OCI-M2 (cell line): ENCODE data around the gene ZNF677.
A peak's percentile ranks its signal among the peaks of the same experiment; 100 is the strongest.
"Not testable (repeated sequence)": the region's sequence is repeated elsewhere in the genome, so short reads cannot be mapped to it uniquely, and the experiment has no call there.

ENCODE experiments used
- DNase-seq: peaks from one replicate; lab custom pipeline; 2025; ENCODE audit not compliant: unreplicated experiment; lab: John Stamatoyannopoulos, UW

ZNF677 gene

GRCh38 chr19:53254411-53255341, at the start of gene ZNF677:
TSS of gene ZNF677 (minus strand) at chr19:53254873. CDS start at chr19:53251550, 3,323 bp downstream.
- DNase-seq: no peak

DNA sequence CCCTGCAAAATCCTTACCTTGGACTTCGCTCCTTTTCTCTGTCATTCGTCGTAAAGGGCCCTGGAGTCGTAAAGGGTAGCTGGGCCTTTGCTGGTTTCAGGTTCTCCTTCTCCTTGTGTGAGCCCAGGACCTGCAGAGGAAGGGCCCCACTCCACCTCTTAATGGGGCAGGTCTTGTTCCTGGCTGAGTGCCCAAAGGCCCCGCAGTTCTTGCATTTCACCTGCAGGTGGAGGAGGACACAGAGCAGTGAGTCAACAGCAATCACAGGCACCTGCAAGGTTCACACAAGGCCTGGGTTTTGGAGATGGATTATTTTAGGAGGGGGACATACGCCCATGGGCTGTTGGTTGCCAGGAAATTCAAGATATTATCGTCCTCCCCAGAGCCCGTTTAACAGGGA, 46.7 kb upstream of the ZNF677 start:
- not testable (repeated sequence) for DNase-seq

- DNase-seq: no peak
These were observed 40.2 kb upstream of the ZNF677 start for GRCh38 chr19:53294786-53295441.

- no peak for DNase-seq
These were observed 36.3 kb upstream of the ZNF677 start for GRCh38 chr19:53290758-53291549.

DNA sequence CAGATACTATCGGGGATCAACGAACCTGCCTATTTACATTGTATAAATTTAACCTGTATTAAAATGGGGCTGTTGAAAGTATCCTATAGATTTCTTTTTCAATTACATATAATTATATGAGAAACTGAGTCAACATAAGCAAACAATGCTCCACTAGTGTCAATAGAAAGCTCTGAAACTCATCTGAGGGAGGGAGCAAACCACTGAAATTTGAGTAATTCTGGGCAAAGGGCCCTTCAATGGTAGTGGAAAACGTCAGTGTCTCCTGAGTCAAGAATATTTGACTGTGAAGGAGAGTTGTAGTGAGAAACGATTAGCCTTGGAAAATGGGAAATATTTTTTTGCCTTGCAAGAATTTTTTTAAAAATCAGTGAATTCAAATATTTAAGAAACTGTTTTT, 30.4 kb upstream of the ZNF677 start:
- DNase-seq: no peak

DNA sequence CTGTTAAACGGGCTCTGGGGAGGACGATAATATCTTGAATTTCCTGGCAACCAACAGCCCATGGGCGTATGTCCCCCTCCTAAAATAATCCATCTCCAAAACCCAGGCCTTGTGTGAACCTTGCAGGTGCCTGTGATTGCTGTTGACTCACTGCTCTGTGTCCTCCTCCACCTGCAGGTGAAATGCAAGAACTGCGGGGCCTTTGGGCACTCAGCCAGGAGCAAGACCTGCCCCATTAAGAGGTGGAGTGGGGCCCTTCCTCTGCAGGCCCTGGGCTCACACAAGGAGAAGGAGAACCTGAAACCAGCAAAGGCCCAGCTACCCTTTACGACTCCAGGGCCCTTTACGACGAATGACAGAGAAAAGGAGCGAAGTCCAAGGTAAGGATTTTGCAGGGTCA, 27.3 kb upstream of the ZNF677 start:
- DNase-seq: not testable (repeated sequence)

GRCh38 chr19:53275480-53275879, 20.8 kb upstream of the ZNF677 start:
- no peak for DNase-seq

DNA sequence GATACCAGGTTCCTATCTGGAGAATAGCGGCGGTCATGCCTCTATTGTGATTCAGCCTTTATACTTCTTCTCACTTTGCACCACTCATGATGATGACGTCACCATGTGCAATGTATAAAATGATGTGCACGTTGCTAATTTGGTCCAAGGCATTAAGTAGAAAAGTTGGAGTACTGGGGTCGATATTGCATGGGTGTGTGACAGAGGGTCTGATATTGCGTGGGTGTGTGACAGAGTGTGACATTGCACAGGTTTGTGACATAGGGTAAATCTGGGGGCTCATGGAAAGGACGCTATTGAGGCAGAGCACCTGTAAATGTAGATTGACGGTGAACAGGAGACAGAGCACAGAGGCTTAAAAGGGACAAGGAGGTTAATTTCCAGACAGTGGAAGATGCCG, 17.4 kb upstream of the ZNF677 start:
- DNase-seq: no peak

DNA sequence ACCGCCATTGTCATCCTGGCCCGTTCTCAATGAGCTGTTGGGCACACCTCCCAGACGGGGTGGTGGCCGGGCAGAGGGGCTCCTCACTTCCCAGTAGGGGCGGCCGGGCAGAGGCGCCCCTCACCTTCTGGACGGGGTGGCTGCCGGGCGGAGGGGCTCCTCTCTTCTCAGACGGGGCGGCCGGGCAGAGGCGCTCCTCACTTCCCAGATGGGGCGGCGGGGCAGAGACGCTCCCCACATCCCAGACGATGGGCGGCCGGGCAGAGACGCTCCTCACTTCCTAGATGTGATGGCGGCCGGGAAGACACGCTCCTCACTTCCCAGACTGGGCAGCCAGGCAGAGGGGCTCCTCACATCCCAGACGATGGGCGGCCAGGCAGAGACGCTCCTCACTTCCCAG, 15.2 kb upstream of the ZNF677 start:
- not testable (repeated sequence) for DNase-seq

DNA sequence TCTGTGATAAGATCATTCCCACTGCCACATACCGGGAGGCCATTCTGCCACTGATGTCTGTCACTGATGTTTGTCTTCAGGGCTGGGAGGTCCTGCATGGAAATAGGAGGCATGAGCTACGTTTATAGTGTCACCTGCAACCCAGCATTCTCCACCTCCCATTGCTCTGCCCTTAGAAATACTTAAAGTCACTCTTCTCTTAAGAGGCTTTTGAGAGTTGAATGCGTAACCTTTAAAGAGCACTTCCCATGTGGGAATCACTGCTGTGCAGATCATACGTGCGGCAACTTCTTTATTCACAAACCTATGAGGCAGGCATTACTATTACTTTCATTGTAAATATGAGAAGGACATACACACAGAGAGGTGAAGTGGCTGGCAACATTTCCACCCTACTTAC, 12.9 kb upstream of the ZNF677 start, which contains the start of gene VN1R4:
Gene VN1R4, minus strand, starts transcription at position 101 of the 400 bp plus-strand sequence. Its CDS starts 58 bp downstream, at position 43.
- not testable (repeated sequence) for DNase-seq

GRCh38 chr19:53257715-53258342, 3.2 kb upstream of the ZNF677 start, which contains the start of gene VN1R2:
TSS of gene VN1R2 (plus strand) at chr19:53258292. CDS start at chr19:53258376, 84 bp downstream.
- not testable (repeated sequence) for DNase-seq

GRCh38 chr19:53246498-53246897, 8.2 kb downstream of the ZNF677 start:
- DNase-seq: no peak

GRCh38 chr19:53237114-53237777, 17.4 kb downstream of the ZNF677 start:
- no peak for DNase-seq

- no peak for DNase-seq
These were observed 30.1 kb downstream of the ZNF677 start for GRCh38 chr19:53224606-53225005.

GRCh38 chr19:53222716-53223115, 32.0 kb downstream of the ZNF677 start:
- not testable (repeated sequence) for DNase-seq

GRCh38 chr19:53212703-53213320, 41.9 kb downstream of the ZNF677 start:
- DNase-seq: no peak

DNA sequence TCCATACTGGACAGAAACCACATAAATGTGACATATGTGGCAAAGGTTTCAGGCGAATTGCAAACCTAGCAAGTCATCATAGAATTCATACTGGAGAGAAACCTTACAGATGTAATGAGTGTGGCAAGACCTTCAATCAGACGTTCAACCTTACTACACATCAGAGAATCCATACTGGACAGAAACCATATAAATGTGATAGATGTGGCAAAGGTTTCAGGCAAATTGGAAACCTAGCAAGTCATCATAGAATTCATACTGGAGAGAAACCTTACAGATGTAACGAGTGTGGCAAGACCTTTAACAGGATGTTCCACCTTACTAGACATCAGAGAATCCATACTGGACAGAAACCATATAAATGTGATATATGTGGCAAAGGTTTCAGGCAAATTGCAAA, 43.1 kb downstream of the ZNF677 start:
- DNase-seq: not testable (repeated sequence)

DNA sequence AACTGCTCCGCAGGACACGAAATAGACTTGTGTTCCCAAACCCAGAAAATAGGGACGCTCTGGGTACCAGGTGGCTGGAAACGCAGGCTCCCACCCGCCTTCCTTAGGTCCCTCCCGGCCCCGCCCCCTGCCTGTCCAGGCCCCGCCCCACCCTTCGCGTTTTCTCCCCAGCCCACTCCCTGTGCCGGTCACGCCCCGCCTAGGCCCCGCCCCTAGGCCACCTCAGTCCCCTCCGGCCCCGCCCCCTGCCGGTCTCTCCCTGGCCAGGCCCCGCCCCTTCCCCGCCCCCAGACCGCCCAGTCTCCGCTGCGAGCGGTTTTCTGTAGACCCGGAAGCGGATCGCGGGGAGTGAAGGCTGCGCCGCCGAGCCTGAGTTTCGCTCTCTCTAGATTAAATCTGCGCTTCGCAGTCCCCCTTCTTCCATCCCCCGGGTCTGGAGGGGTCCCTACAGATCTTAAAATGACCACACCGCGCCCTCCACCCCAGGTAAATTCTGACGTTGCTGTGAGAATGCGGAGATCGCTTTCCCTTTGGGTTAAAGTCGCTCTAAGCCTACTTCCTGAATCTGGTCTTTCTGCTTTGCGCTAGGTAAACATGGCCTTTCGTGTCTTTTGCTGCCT, 57.8 kb downstream of the ZNF677 start:
- no peak for DNase-seq

DNA sequence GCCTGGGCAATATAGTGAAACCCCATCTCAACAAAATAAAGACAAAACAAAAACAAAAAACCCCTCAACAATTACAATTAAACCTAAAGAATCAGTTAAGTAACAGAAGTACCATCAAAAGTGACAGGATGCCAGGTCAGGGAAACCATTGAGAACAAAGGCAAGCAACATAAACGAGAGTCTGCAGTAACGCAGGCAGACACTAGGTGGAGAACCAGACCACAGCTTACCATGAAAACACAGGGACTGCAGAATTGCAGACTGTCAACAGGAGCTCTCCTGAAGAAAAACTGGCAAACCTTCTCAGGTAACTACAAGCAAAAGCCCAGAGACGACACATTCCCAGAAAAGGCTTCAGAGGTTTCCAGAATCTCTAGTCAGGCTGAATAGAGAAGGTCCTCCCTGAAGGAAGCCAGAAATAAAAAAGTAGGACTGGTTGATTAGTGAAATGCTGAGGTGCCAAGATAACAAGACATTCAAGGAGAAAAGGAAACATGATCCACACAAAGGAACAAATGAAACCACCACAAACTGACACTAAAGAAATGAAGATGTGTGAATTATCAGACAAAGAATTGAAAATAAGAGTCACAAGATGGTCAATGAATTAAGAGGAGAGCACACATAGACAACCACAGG, 59.3 kb downstream of the ZNF677 start:
- peak; percentile 11 for DNase-seq
